ENCODE measurements around the gene KRTAP1-1. TPM values are rescaled to one million over a fixed set of nuclear protein-coding genes. Genes with fewer than 3 reads are reported as not detected.

KRTAP1-1 gene
- total RNA-seq, 1 donor from 2014 or later: not detected

DNA sequence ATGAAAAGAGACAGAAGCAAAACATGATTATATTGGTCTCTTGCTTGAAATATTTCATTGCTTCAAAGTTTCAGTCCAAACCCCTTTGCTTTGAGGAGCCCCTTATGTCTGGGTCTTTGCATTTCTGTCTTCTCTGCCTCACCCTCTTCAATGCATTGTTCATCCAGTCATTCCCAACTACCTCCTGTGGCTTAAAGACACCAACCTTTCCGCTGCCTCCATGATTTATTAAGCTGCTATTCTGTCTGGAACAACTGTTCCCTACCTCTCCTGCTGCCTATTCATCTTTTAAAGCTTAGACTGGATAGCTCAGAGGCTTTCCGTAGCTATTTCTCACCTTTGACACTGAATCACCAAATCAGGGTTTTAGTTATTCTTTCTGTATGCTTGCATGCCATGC, 43.9 kb downstream of the KRTAP1-1 start:
- TF ChIP-seq, protein P1, sequence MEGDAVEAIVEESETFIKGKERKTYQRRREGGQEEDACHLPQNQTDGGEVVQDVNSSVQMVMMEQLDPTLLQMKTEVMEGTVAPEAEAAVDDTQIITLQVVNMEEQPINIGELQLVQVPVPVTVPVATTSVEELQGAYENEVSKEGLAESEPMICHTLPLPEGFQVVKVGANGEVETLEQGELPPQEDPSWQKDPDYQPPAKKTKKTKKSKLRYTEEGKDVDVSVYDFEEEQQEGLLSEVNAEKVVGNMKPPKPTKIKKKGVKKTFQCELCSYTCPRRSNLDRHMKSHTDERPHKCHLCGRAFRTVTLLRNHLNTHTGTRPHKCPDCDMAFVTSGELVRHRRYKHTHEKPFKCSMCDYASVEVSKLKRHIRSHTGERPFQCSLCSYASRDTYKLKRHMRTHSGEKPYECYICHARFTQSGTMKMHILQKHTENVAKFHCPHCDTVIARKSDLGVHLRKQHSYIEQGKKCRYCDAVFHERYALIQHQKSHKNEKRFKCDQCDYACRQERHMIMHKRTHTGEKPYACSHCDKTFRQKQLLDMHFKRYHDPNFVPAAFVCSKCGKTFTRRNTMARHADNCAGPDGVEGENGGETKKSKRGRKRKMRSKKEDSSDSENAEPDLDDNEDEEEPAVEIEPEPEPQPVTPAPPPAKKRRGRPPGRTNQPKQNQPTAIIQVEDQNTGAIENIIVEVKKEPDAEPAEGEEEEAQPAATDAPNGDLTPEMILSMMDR (IDR thresholded peaks at IDR 0.05; ENCODE audit: partially characterized antibody, unreplicated experiment): no peak
- no peaks in the 10 kb centered on the region for H3K36me3 Mint-ChIP-seq (ENCODE audit: unreplicated experiment)
- peaks cover 11% of the 10 kb centered on the region for H3K27me3 Mint-ChIP-seq (ENCODE audit: unreplicated experiment)
- H3K4me1 Mint-ChIP-seq (ENCODE audit: low read depth, unreplicated experiment): peaks cover 29% of the 10 kb centered on the region
- no peak overlapping the region for H3K27ac Mint-ChIP-seq (ENCODE audit: unreplicated experiment)
- no peak for DNase-seq
- H3K4me3 Mint-ChIP-seq (ENCODE audit: unreplicated experiment): no peak overlapping the region
- H3K9me3 Mint-ChIP-seq (ENCODE audit: unreplicated experiment): peaks cover 14% of the 10 kb centered on the region

DNA sequence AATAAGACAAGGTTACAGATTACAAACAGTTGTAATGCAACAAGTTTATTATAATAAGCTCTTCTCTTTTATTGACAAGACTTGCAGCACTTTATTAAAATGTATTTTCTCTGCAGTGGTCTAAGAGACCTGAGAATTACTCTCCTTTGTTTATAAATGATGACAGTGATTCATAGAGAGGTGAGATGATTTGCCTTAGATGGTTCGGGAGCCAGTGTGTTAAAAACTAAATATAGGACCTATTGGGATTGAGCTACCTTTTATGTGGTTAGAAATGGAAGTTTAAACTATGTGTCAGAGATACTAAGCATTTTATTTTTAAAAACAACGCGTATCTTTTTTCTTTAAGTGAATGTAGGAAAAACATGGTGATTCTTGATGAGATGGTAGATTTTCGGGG, 44.4 kb downstream of the KRTAP1-1 start:
- no peak overlapping the region for H3K27ac Mint-ChIP-seq (ENCODE audit: unreplicated experiment)
- H3K4me1 Mint-ChIP-seq (ENCODE audit: low read depth, unreplicated experiment): peaks cover 29% of the 10 kb centered on the region
- no peak overlapping the region for H3K4me3 Mint-ChIP-seq (ENCODE audit: unreplicated experiment)
- H3K9me3 Mint-ChIP-seq (ENCODE audit: unreplicated experiment): peaks cover 14% of the 10 kb centered on the region
- H3K36me3 Mint-ChIP-seq (ENCODE audit: unreplicated experiment): no peaks in the 10 kb centered on the region
- TF ChIP-seq, protein P1 (IDR thresholded peaks at IDR 0.05; ENCODE audit: partially characterized antibody, unreplicated experiment): no peak
- DNase-seq: no peak
- H3K27me3 Mint-ChIP-seq (ENCODE audit: unreplicated experiment): peaks cover 11% of the 10 kb centered on the region

DNA sequence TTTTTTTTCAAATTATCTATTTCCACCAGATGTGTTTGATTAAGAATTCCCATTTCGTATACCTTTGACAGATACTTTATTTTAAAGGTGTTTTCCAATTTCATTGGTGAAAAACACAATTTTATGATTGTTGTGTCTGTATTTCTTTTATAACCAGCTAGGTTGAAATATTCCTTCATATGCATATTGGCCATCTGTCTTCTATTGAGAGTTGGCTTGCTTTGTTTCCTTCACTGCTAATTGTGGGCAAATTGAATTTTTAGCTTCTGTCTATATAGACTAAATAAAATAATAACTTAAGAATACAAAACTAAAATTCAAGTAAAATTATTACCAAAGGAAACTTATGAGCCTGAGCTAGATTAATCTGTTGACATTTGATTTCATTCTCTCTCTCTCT, 46.1 kb downstream of the KRTAP1-1 start:
- DNase-seq: no peak
- Mint-ChIP-seq H3K4me1 (ENCODE audit: low read depth, unreplicated experiment) (peaks cover 29% of the 10 kb centered on the region), H3K4me3 (ENCODE audit: unreplicated experiment) (no peak overlapping the region), H3K27ac (ENCODE audit: unreplicated experiment) (no peak overlapping the region), H3K9me3 (ENCODE audit: unreplicated experiment) (peaks cover 14% of the 10 kb centered on the region), H3K27me3 (ENCODE audit: unreplicated experiment) (peaks cover 11% of the 10 kb centered on the region), H3K36me3 (ENCODE audit: unreplicated experiment) (no peaks in the 10 kb centered on the region)
- TF ChIP-seq, protein P1 (IDR thresholded peaks at IDR 0.05; ENCODE audit: partially characterized antibody, unreplicated experiment): no peak

DNA sequence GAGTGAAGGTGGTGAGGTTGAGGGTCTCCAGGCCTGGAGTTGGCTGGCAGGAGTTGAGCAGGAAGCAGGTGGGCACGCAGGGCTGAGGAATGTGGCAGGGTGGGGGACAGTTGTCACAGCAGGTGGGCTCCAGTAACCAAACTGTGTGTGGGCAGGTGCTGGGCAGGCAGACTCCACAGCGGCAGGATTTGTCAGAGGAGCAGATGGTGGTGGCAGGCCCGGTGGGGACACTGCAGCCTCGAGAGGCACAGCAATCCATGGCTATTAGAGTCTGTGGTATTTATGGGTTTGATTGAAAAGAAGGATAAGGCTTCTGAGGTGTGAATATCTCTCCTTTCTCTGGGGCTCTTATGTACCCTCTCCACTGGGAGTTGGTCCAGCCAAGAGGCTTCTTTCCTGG, 47.4 kb downstream of the KRTAP1-1 start, which contains the start of gene KRTAP3-3:
KRTAP3-3 (minus strand) TSS at position 326 of the 400 bp plus-strand sequence; CDS start at position 259, 67 bp downstream.
- Mint-ChIP-seq H3K27me3 (ENCODE audit: unreplicated experiment) (peaks cover 6% of the 10 kb centered on the region), H3K4me3 (ENCODE audit: unreplicated experiment) (peak within 1 kb of the TSS; percentile 47), H3K4me1 (ENCODE audit: low read depth, unreplicated experiment) (peaks cover 18% of the 10 kb centered on the region), H3K36me3 (ENCODE audit: unreplicated experiment) (no peaks in the 10 kb centered on the region), H3K9me3 (ENCODE audit: unreplicated experiment) (peaks cover 8% of the 10 kb centered on the region), H3K27ac (ENCODE audit: unreplicated experiment) (peak within 1 kb of the TSS; percentile 84)
- TF ChIP-seq, protein P1 (IDR thresholded peaks at IDR 0.05; ENCODE audit: partially characterized antibody, unreplicated experiment): no peak
- peak; percentile 54 for DNase-seq

DNA sequence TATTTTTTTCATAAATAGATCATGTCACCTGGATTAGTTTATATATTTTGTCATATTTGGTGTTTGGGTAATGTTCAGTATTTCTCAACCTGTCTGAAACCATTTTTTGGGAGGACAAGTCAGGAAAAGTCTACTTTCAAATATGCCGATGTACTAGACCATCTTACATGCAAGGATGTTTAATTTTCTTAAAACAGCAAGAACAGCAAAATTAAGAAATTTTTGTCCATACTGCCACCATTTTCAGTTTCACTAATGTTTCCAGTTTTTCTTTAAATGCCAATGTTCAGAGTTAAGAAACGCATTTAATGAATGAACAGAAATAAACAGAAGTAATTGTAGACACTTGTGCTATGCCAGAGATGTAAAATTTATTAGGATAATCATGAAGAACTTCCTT, 48.2 kb downstream of the KRTAP1-1 start:
- Mint-ChIP-seq H3K9me3 (ENCODE audit: unreplicated experiment) (peaks cover 8% of the 10 kb centered on the region), H3K36me3 (ENCODE audit: unreplicated experiment) (no peaks in the 10 kb centered on the region), H3K4me1 (ENCODE audit: low read depth, unreplicated experiment) (peaks cover 18% of the 10 kb centered on the region), H3K27ac (ENCODE audit: unreplicated experiment) (no peak overlapping the region), H3K4me3 (ENCODE audit: unreplicated experiment) (no peak overlapping the region), H3K27me3 (ENCODE audit: unreplicated experiment) (peaks cover 6% of the 10 kb centered on the region)
- TF ChIP-seq, protein P1 (IDR thresholded peaks at IDR 0.05; ENCODE audit: partially characterized antibody, unreplicated experiment): no peak
- no peak for DNase-seq
